H1 (cell line): Measurements from ENCODE around the gene TFDP1. TPM values are rescaled to one million over a fixed set of nuclear protein-coding genes. Genes with fewer than 3 reads are reported as not detected.
A peak's percentile ranks its signal among the peaks of the same experiment; 100 is the strongest.

Experiments
- CTCF ChIA-PET: fragments of 300-600 bp; sonication (Branson Sonifier 250); formaldehyde crosslinking; loops from one replicate; lab custom pipeline; 2021; ENCODE audit not compliant: partially characterized antibody; lab: Charles Lee
- POLR2A ChIA-PET: fragments of 300-600 bp; sonication (Branson Sonifier 250); formaldehyde crosslinking; loops from one replicate; lab custom pipeline; 2021; ENCODE audit warnings: inconsistent platforms; ENCODE audit not compliant: partially characterized antibody; lab: Charles Lee
- DNase-seq, 2 experiments: peaks; one replicate each; pipeline versions ENCODE4 v3.0.0 to v3.0.0-alpha.2; 2010 to 2022; ENCODE audit warnings: low spot score in 2 of 2, low read depth in 1 of 2, mixed read lengths in 1 of 2
- FAIRE-seq: peaks from 2 replicates; lab custom pipeline; 2011; peaks lifted over from hg19 to GRCh38; lab: Jason Lieb, UNC
- H2AFZ ChIP-seq: 2 replicates; pipeline ENCODE4 v1.8.1; 2012; ENCODE audit warnings: low read length, inconsistent platforms
- H2AK5ac ChIP-seq: 2 replicates; pipeline ENCODE4 v1.6.1; 2013; ENCODE audit warnings: low read depth, low read length
- H2BK120ac ChIP-seq: replicated peaks from 2 replicates; pipeline ENCODE3; 2013; ENCODE audit warnings: low read depth, low read length, inconsistent platforms
- H2BK12ac ChIP-seq: 2 replicates; pipeline ENCODE4 v1.6.1; 2013; ENCODE audit warnings: low read depth, low read length
- H2BK15ac ChIP-seq: 2 replicates; pipeline ENCODE4 v1.6.1; 2013; ENCODE audit warnings: low read length
- H2BK20ac ChIP-seq: 2 replicates; pipeline ENCODE4 v1.6.1; 2013; ENCODE audit warnings: low read length
- H2BK5ac ChIP-seq: 2 replicates; pipeline ENCODE4 v1.6.1; 2013; ENCODE audit warnings: low read depth, low read length
- H3K14ac ChIP-seq: 2 replicates; pipeline ENCODE4 v1.6.1; 2013; ENCODE audit warnings: inconsistent platforms; ENCODE audit not compliant: insufficient read length
- H3K18ac ChIP-seq: 2 replicates; pipeline ENCODE4 v1.6.1; 2013; ENCODE audit warnings: low read length; ENCODE audit errors: extremely low read depth
- H3K23ac ChIP-seq: 2 replicates; pipeline ENCODE4 v1.6.1; 2013; ENCODE audit warnings: inconsistent platforms; ENCODE audit not compliant: insufficient read length
- H3K23me2 ChIP-seq: 2 replicates; pipeline ENCODE4 v1.6.1; 2013; ENCODE audit warnings: low read depth, low read length
- H3K27ac ChIP-seq: 2 replicates; pipeline ENCODE4 v1.6.1; 2011; ENCODE audit warnings: low read depth, low read length, inconsistent platforms
- H3K27me3 ChIP-seq, 4 experiments: replicated peaks in 1 of 4; 1 replicate in 1 of 4; 2 replicates in 3 of 4; pipeline versions ENCODE4 v1.6.1 to v1.8.1; 2011 to 2013; ENCODE audit warnings: low read length in 3 of 4, mild to moderate bottlenecking in 3 of 4, inconsistent platforms in 2 of 4, mixed read lengths in 2 of 4, moderate library complexity in 1 of 4; ENCODE audit not compliant: control insufficient read depth in 3 of 4, insufficient read depth in 3 of 4; ENCODE audit errors: extremely low read depth in 1 of 4
- H3K36me3 ChIP-seq, 4 experiments: 2 replicates each; pipeline versions ENCODE4 v1.6.1 to v1.8.1; 2011 to 2013; ENCODE audit warnings: mild to moderate bottlenecking in 4 of 4, low read length in 3 of 4, moderate library complexity in 2 of 4, control low read depth in 1 of 4, inconsistent platforms in 1 of 4; ENCODE audit not compliant: insufficient read depth in 4 of 4, control insufficient read depth in 2 of 4
- H3K4ac ChIP-seq: replicated peaks from 2 replicates; pipeline ENCODE3; 2013; ENCODE audit warnings: low read length, low read depth, mixed read lengths, inconsistent platforms; ENCODE audit not compliant: insufficient read length
- H3K4me1 ChIP-seq, 4 experiments: replicated peaks in 1 of 4; 1 replicate in 1 of 4; 2 replicates in 3 of 4; pipeline versions ENCODE4 v1.6.1 to v1.8.1; 2011 to 2013; ENCODE audit warnings: low read length in 3 of 4, inconsistent platforms in 2 of 4, mixed read lengths in 1 of 4; ENCODE audit not compliant: insufficient read depth in 4 of 4, control insufficient read depth in 3 of 4
- H3K4me2 ChIP-seq, 2 experiments: 2 replicates each; pipeline versions ENCODE4 v1.6.1 to v1.8.1; 2011 to 2013; ENCODE audit warnings: low read depth in 2 of 2, low read length in 2 of 2, control low read depth in 1 of 2, inconsistent platforms in 1 of 2, mild to moderate bottlenecking in 1 of 2; ENCODE audit not compliant: insufficient read depth in 1 of 2
- H3K4me3 ChIP-seq, 4 experiments: fragments of 200-600, 300-600 bp in 1 of 4; sonication (generic), shearing (Covaris generic), sonication (Bioruptor Twin) in 1 of 4; 2 replicates each; pipeline versions ENCODE4 v1.5.1 to v1.8.1; 2011 to 2016; ENCODE audit warnings: low read length in 4 of 4, low read depth in 3 of 4, control low read depth in 2 of 4, inconsistent platforms in 2 of 4, mild to moderate bottlenecking in 2 of 4, mixed read lengths in 1 of 4, moderate library complexity in 1 of 4; ENCODE audit not compliant: insufficient read depth in 2 of 4; ENCODE audit errors: extremely low read depth in 1 of 4
- H3K56ac ChIP-seq: replicated peaks from 2 replicates; pipeline ENCODE3; 2013; ENCODE audit warnings: low read depth, mild to moderate bottlenecking, mixed read lengths, low read length, inconsistent platforms; ENCODE audit not compliant: insufficient read length
- H3K79me1 ChIP-seq: 2 replicates; pipeline ENCODE4 v1.6.1; 2013; ENCODE audit warnings: low read depth, low read length, control low read depth
- H3K79me2 ChIP-seq, 2 experiments: 2 replicates each; pipeline versions ENCODE4 v1.6.1 to v1.8.1; 2012 to 2013; ENCODE audit warnings: low read length in 2 of 2, mild to moderate bottlenecking in 2 of 2, inconsistent platforms in 1 of 2; ENCODE audit not compliant: insufficient read depth in 2 of 2, control insufficient read depth in 1 of 2
- H3K9ac ChIP-seq, 4 experiments: replicated peaks in 1 of 4; 1 replicate in 1 of 4; 2 replicates in 3 of 4; pipeline versions ENCODE4 v1.6.1 to v1.8.1; 2011 to 2013; ENCODE audit warnings: low read depth in 3 of 4, low read length in 3 of 4, control low read depth in 2 of 4, mild to moderate bottlenecking in 2 of 4, moderate library complexity in 2 of 4, inconsistent platforms in 1 of 4; ENCODE audit errors: extremely low read depth in 1 of 4
- H3K9me3 ChIP-seq, 2 experiments: 2 replicates each; pipeline versions ENCODE4 v1.6.1 to v1.8.1; 2012 to 2013; ENCODE audit warnings: mild to moderate bottlenecking in 2 of 2, moderate library complexity in 2 of 2, control low read depth in 1 of 2, inconsistent platforms in 1 of 2, low read depth in 1 of 2, low read length in 1 of 2, mixed read lengths in 1 of 2; ENCODE audit not compliant: insufficient read depth in 2 of 2
- H4K20me1 ChIP-seq, 2 experiments: replicated peaks in 1 of 2; 2 replicates each; pipeline versions ENCODE3 to v1.8.1; 2011 to 2013; ENCODE audit warnings: inconsistent platforms in 2 of 2, low read length in 2 of 2, mild to moderate bottlenecking in 1 of 2; ENCODE audit not compliant: insufficient read depth in 2 of 2, control insufficient read depth in 1 of 2
- H4K5ac ChIP-seq: 2 replicates; pipeline ENCODE4 v1.6.1; 2013; ENCODE audit warnings: low read length, low read depth, mixed read lengths, inconsistent platforms; ENCODE audit not compliant: insufficient read length
- H4K8ac ChIP-seq: 2 replicates; pipeline ENCODE4 v1.8.0; 2013; ENCODE audit warnings: mild to moderate bottlenecking, moderate library complexity, low read length, inconsistent platforms; ENCODE audit not compliant: insufficient read depth; ENCODE audit errors: extremely low read depth
- H4K91ac ChIP-seq: replicated peaks from 2 replicates; pipeline ENCODE3; 2013; ENCODE audit warnings: low read length, mixed read lengths, inconsistent platforms; ENCODE audit not compliant: insufficient read length
- CBX5 ChIP-seq: fragments of 300-800, 300-1000 bp; sonication (generic); IDR thresholded peaks from 2 replicates; pipeline ENCODE4 v1.7.1; 2016; ENCODE audit warnings: antibody characterized with exemption, low read length, low read depth
- MAFK ChIP-seq: IDR thresholded peaks from 2 replicates; pipeline ENCODE4 v1.6.1; 2012; ENCODE audit warnings: low read depth, mild to moderate bottlenecking, improper control_type of control experiment, low read length
- SAP30 ChIP-seq: fragments of 300-600 bp; sonication (generic); IDR thresholded peaks from 2 replicates; pipeline ENCODE4 v1.7.1; 2012; ENCODE audit warnings: low read length, moderate library complexity, mild to moderate bottlenecking, inconsistent platforms; ENCODE audit not compliant: insufficient read depth, insufficient replicate concordance
- SIRT6 ChIP-seq: IDR thresholded peaks from one replicate; pipeline ENCODE4 v1.7.1; 2012; ENCODE audit warnings: low read length, inconsistent platforms
- SP2 ChIP-seq: IDR thresholded peaks from 2 replicates; pipeline ENCODE4 v1.6.1; 2012; ENCODE audit warnings: mild to moderate bottlenecking, low read length, inconsistent platforms
- SUZ12 ChIP-seq: fragments of 200-600 bp; sonication (generic); IDR thresholded peaks from 2 replicates; pipeline ENCODE4 v1.6.1; 2012; ENCODE audit warnings: mild to moderate bottlenecking, inconsistent platforms, low read length, moderate library complexity, mixed read lengths
- TAF1 ChIP-seq: IDR thresholded peaks from 2 replicates; pipeline ENCODE4 v1.6.1; 2011; ENCODE audit warnings: mild to moderate bottlenecking, low read depth, low read length
- WGBS, 2 experiments: shearing (Covaris generic) in 1 of 2; methylation state at CpG; one replicate each; pipeline versions ENCODE4 v1.1.6 to v1.1.7; 2013 to 2015; ENCODE audit warnings: low lambda C conversion rate in 2 of 2, mixed read lengths in 2 of 2, inconsistent platforms in 1 of 2, low coverage in 1 of 2, missing lambda C conversion rate in 1 of 2; ENCODE audit not compliant: insufficient replicate concordance in 2 of 2, insufficient coverage in 1 of 2, insufficient read length in 1 of 2; ENCODE audit errors: extremely low coverage in 1 of 2, missing lambda C conversion rate in 1 of 2; 5-methylcytosine and 5-hydroxymethylcytosine counted together
- polyA plus RNA-seq, 7 experiments: library from polyadenylated mRNA; depleted of rRNA in 3 of 7; stranded (reverse) in 5 of 7; unstranded in 2 of 7; fragments of >200 nt in 5 of 7; fragments of 200-250 nt in 2 of 7; gene quantifications; 1 replicate in 5 of 7; 2 replicates in 1 of 7; 4 replicates in 1 of 7; pipeline versions ENCODE4 v1.2.1 to v1.2.3, GENCODE V29; 2011 to 2013; ENCODE audit warnings: missing spikeins in 2 of 7, mixed read lengths in 2 of 7
- total RNA-seq: library from RNA; stranded (reverse); fragmentation: NEBNext Ultra II Directional; extraction: Animal tissue kit (Norgen Biotek cat#: 25700); gene quantifications from 2 replicates; pipeline ENCODE4 v1.2.1, GENCODE V29; 2021

The TFDP1 gene
- total and polyA plus RNA-seq, 2 of the 8 experiments (the other 6 are each of a cell fraction or from before 2014, with no cell fraction given): 43.6 to 81.9 TPM

DNA sequence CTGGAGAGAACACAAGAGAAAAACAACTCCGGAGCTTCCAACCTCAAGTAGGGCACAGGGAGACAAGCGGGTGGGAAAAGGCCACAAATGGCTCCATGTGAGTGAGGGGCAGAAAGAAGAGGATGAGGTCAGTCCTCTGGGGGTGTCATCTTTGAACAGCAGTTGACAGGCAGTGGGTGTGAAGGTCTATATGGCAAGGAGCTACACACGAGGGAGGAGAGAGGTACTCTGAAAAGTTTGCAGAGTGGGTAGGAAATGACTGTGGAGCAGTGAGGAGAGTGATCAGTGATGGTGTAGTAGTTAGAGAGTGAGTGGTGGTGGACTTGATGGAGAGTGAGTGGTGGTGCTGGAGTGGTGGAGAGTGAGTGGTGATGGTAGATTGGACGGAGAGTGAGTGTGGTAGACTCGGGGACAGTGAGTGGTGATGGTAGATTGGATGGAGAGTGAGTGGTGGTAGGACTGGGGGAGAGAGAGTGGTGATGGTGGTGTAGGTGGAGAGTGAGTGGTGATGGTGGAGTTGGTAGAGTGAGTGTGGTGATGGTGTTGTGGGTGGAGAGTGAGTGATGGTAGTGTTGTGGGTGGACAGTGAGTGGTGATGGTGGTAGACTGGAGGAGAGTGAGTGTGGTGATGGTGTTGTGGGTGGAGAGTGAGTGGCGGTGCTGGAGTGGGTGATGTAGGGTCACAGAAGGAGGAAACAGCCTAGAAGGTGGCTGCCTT, 4.0 kb downstream of the TFDP1 start:
- Histone ChIP-seq H3K4ac (no peak overlapping the region), H3K4me3 (no peak overlapping the region), H3K9me3 (no peaks in the 10 kb centered on the region), H3K56ac (peak overlapping the region; percentile 71), H3K27ac (no peak overlapping the region), H4K91ac (no peak overlapping the region), H3K4me2 (no peak overlapping the region), H2BK120ac (no peak overlapping the region), H3K9ac (no peak overlapping the region), H3K23me2 (peaks cover 13% of the 10 kb centered on the region), H4K5ac (no peak overlapping the region), H3K27me3 (no peaks in the 10 kb centered on the region), H2BK20ac (no peak overlapping the region)
- no peak for FAIRE-seq
- CTCF ChIA-PET: interaction anchor here (1.5 to 1.8 kb wide), 2 partner anchors 8 to 27 kb away, joined by 5 to 8 read pairs; no protein-coding TSS in a partner anchor
- DNase-seq: peak in 1 of 2 experiments; percentile 30
- TF ChIP-seq SP2 (no peak), SAP30 (no peak), SUZ12 (no peak), CBX5 (no peak), MAFK (no peak), TAF1 (no peak), SIRT6 (no peak)
- TF ChIP-seq, all 59 proteins: peak for 0
- peaks cover 0 to 3% (median 1%) of the 10 kb centered on the region in 4 experiments; a peak in 1 of 7 replicates for H3K4me1 ChIP-seq
- WGBS, 2 experiments: 90 to 100% methylated on average over 2 to 6 of the region's 6 CpGs
- H3K18ac ChIP-seq: no peak overlapping the region
- H3K79me1 ChIP-seq: peaks cover 30% of the 10 kb centered on the region
- H3K23ac ChIP-seq: no peak overlapping the region
- peaks cover 27 to 72% of the 10 kb centered on the region in 2 experiments for H3K79me2 ChIP-seq
- POLR2A ChIA-PET: no interaction called here
- no peak overlapping the region; the same call in 1 of the 2 replicates for H4K8ac ChIP-seq
- H2AK5ac ChIP-seq: no peak overlapping the region
- H2BK12ac ChIP-seq: no peak overlapping the region
- peaks cover 14 to 26% of the 10 kb centered on the region in 2 experiments for H4K20me1 ChIP-seq
- no peak overlapping the region for H3K14ac ChIP-seq
- no peak overlapping the region; the same call in 1 of the 2 replicates for H2BK5ac ChIP-seq
- H2AFZ ChIP-seq: no peak overlapping the region
- H3K36me3 ChIP-seq: peaks cover 4 to 26% (median 7%) of the 10 kb centered on the region in 4 experiments; a peak in 5 of 8 replicates
- no peak overlapping the region for H2BK15ac ChIP-seq
